Measurements from ENCODE around the gene TAOK3.

The TAOK3 gene

DNA sequence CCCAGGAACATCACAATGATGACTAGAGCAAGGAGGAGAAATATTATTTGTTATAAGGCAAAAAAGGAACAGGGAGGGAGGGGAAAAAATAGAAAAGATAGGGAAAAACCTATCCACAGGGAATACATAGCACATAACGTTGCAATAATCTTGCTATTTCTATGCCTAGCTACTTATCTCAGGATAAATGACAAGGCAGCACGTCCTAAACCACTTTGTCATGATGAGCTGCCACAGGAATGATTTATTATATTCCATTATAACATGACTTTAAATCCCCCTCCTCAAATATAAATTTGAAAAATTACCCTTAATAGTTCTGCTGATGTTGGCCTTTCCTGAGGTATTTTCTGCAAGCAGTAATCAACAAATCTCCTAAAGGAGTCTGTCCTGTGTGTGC is 160.1 kb downstream of the TAOK3 start:
- no peaks in the 10 kb centered on the region for H3K27me3 ChIP-seq (ENCODE audit: control insufficient read depth, low read length)
- no peaks in the 10 kb centered on the region for H3K9me3 ChIP-seq (ENCODE audit: control insufficient read depth, insufficient read depth, low read length)
- H3K4me1 ChIP-seq (ENCODE audit: control insufficient read depth, low read length), result no peaks in the 10 kb centered on the region
- no peak for TF ChIP-seq EZH2phosphoT487 (IDR thresholded peaks at IDR 0.05; ENCODE audit: borderline replicate concordance, low read length)
- TF ChIP-seq, protein P1, sequence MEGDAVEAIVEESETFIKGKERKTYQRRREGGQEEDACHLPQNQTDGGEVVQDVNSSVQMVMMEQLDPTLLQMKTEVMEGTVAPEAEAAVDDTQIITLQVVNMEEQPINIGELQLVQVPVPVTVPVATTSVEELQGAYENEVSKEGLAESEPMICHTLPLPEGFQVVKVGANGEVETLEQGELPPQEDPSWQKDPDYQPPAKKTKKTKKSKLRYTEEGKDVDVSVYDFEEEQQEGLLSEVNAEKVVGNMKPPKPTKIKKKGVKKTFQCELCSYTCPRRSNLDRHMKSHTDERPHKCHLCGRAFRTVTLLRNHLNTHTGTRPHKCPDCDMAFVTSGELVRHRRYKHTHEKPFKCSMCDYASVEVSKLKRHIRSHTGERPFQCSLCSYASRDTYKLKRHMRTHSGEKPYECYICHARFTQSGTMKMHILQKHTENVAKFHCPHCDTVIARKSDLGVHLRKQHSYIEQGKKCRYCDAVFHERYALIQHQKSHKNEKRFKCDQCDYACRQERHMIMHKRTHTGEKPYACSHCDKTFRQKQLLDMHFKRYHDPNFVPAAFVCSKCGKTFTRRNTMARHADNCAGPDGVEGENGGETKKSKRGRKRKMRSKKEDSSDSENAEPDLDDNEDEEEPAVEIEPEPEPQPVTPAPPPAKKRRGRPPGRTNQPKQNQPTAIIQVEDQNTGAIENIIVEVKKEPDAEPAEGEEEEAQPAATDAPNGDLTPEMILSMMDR (IDR thresholded peaks at IDR 0.05; ENCODE audit: low read depth, low read length, poor library complexity, severe bottlenecking), result no peak
- H3K36me3 ChIP-seq (ENCODE audit: control insufficient read depth, low read length), result peaks cover 26% of the 10 kb centered on the region
- H3K9me2 ChIP-seq (replicated peaks; ENCODE audit: control insufficient read depth, low read length), result no peaks in the 10 kb centered on the region
- H3K4me3 ChIP-seq (ENCODE audit: low read length), result no peak overlapping the region
- no peaks in the 10 kb centered on the region for H3K79me2 ChIP-seq (ENCODE audit: control insufficient read depth, low read length)
- H4K20me1 ChIP-seq (ENCODE audit: control insufficient read depth, insufficient read depth, low read depth, low read length), result no peaks in the 10 kb centered on the region
- H3K27ac ChIP-seq (ENCODE audit: low read depth, low read length), result no peak overlapping the region
- H3K4me2 ChIP-seq (ENCODE audit: low read length), result no peak overlapping the region
- H3F3A ChIP-seq (ENCODE audit: control insufficient read depth, insufficient read depth), result no peaks in the 10 kb centered on the region

- H3K9me3 ChIP-seq (ENCODE audit: control insufficient read depth, insufficient read depth, low read length), result no peaks in the 10 kb centered on the region
- H4K20me1 ChIP-seq (ENCODE audit: control insufficient read depth, insufficient read depth, low read depth, low read length), result no peaks in the 10 kb centered on the region
- H3K79me2 ChIP-seq (ENCODE audit: control insufficient read depth, low read length), result no peaks in the 10 kb centered on the region
- H3K4me2 ChIP-seq (ENCODE audit: low read length), result no peak overlapping the region
- H3K4me3 ChIP-seq (ENCODE audit: low read length), result no peak overlapping the region
- peaks cover 6% of the 10 kb centered on the region for H3K36me3 ChIP-seq (ENCODE audit: control insufficient read depth, low read length)
- TF ChIP-seq EZH2phosphoT487 (IDR thresholded peaks at IDR 0.05; ENCODE audit: borderline replicate concordance, low read length), result no peak
- TF ChIP-seq, protein P1 (IDR thresholded peaks at IDR 0.05; ENCODE audit: low read depth, low read length, poor library complexity, severe bottlenecking), result no peak
- no peaks in the 10 kb centered on the region for H3K27me3 ChIP-seq (ENCODE audit: control insufficient read depth, low read length)
- no peaks in the 10 kb centered on the region for H3F3A ChIP-seq (ENCODE audit: control insufficient read depth, insufficient read depth)
- H3K9me2 ChIP-seq (replicated peaks; ENCODE audit: control insufficient read depth, low read length), result no peaks in the 10 kb centered on the region
- H3K27ac ChIP-seq (ENCODE audit: low read depth, low read length), result no peak overlapping the region
- H3K4me1 ChIP-seq (ENCODE audit: control insufficient read depth, low read length), result no peaks in the 10 kb centered on the region
Observed at GRCh38 chr12:118206107-118206412, 166.6 kb downstream of the TAOK3 start.

- no peaks in the 10 kb centered on the region for H3K9me2 ChIP-seq (replicated peaks; ENCODE audit: control insufficient read depth, low read length)
- peaks cover 27% of the 10 kb centered on the region for H3K36me3 ChIP-seq (ENCODE audit: control insufficient read depth, low read length)
- H3K27me3 ChIP-seq (ENCODE audit: control insufficient read depth, low read length), result no peaks in the 10 kb centered on the region
- H3K4me1 ChIP-seq (ENCODE audit: control insufficient read depth, low read length), result no peaks in the 10 kb centered on the region
- H3K4me2 ChIP-seq (ENCODE audit: low read length), result no peak overlapping the region
- no peaks in the 10 kb centered on the region for H3K79me2 ChIP-seq (ENCODE audit: control insufficient read depth, low read length)
- H3K4me3 ChIP-seq (ENCODE audit: low read length), result no peak overlapping the region
- no peak overlapping the region for H3K27ac ChIP-seq (ENCODE audit: low read depth, low read length)
- no peaks in the 10 kb centered on the region for H3K9me3 ChIP-seq (ENCODE audit: control insufficient read depth, insufficient read depth, low read length)
- TF ChIP-seq, protein P1 (IDR thresholded peaks at IDR 0.05; ENCODE audit: low read depth, low read length, poor library complexity, severe bottlenecking), result no peak
- TF ChIP-seq EZH2phosphoT487 (IDR thresholded peaks at IDR 0.05; ENCODE audit: borderline replicate concordance, low read length), result no peak
- 0 out of 2 replicates have a peak, but pooled peaks cover 2% of the 10 kb centered on the region for H3F3A ChIP-seq (ENCODE audit: control insufficient read depth, insufficient read depth)
- no peaks in the 10 kb centered on the region for H4K20me1 ChIP-seq (ENCODE audit: control insufficient read depth, insufficient read depth, low read depth, low read length)
Observed at GRCh38 chr12:118193958-118194357, 178.7 kb downstream of the TAOK3 start.

GRCh38 chr12:118193477-118193876 is 179.2 kb downstream of the TAOK3 start:
- no peaks in the 10 kb centered on the region for H3K9me3 ChIP-seq (ENCODE audit: control insufficient read depth, insufficient read depth, low read length)
- H3K36me3 ChIP-seq (ENCODE audit: control insufficient read depth, low read length), result peaks cover 27% of the 10 kb centered on the region
- no peak overlapping the region for H3K4me2 ChIP-seq (ENCODE audit: low read length)
- no peaks in the 10 kb centered on the region for H3K27me3 ChIP-seq (ENCODE audit: control insufficient read depth, low read length)
- 0 out of 2 replicates have a peak, but pooled peaks cover 2% of the 10 kb centered on the region for H3F3A ChIP-seq (ENCODE audit: control insufficient read depth, insufficient read depth)
- no peaks in the 10 kb centered on the region for H3K9me2 ChIP-seq (replicated peaks; ENCODE audit: control insufficient read depth, low read length)
- no peaks in the 10 kb centered on the region for H4K20me1 ChIP-seq (ENCODE audit: control insufficient read depth, insufficient read depth, low read depth, low read length)
- no peaks in the 10 kb centered on the region for H3K4me1 ChIP-seq (ENCODE audit: control insufficient read depth, low read length)
- no peaks in the 10 kb centered on the region for H3K79me2 ChIP-seq (ENCODE audit: control insufficient read depth, low read length)
- H3K27ac ChIP-seq (ENCODE audit: low read depth, low read length), result no peak overlapping the region
- no peak overlapping the region for H3K4me3 ChIP-seq (ENCODE audit: low read length)
- TF ChIP-seq, protein P1 (IDR thresholded peaks at IDR 0.05; ENCODE audit: low read depth, low read length, poor library complexity, severe bottlenecking), result no peak
- TF ChIP-seq EZH2phosphoT487 (IDR thresholded peaks at IDR 0.05; ENCODE audit: borderline replicate concordance, low read length), result no peak

All from DOHH2 (cell line).